ENCODE results near the gene MAGEA3.

GRCh38 chrX:152663086-152663485 is 35.5 kb upstream of the MAGEA3 start:
- TF ChIP-seq CTCF (IDR thresholded peaks at IDR 0.05) (no peak), POLR2A (IDR thresholded peaks at IDR 0.05) (no peak), POLR2AphosphoS5 (IDR thresholded peaks at IDR 0.05) (no peak)
